ENCODE measurements around the gene EXD3. TPM values are rescaled to one million over a fixed set of nuclear protein-coding genes. Genes with fewer than 3 reads are reported as not detected.

Gene EXD3
- total and polyA plus RNA-seq, 2 of the 4 experiments (the other 2 are of a cell fraction) = 1.1 to 7.4 TPM

- no peak overlapping the region for H3K4me3 ChIP-seq (ENCODE audit: insufficient read depth, low read depth, low read length)
- H3K27me3 ChIP-seq (ENCODE audit: control insufficient read depth, insufficient read depth, low read length) = no peaks in the 10 kb centered on the region; the same call in 1 of the 2 replicates
- no peak overlapping the region for H4K8ac ChIP-seq (ENCODE audit: low read depth in 2 of 2, low read length in 2 of 2)
- no peak overlapping the region for H3K14ac ChIP-seq (replicated peaks; ENCODE audit: low read depth, low read length)
- no peak overlapping the region for H2AK9ac ChIP-seq (replicated peaks; ENCODE audit: low read depth, low read length, poor library complexity)
- no peaks in the 10 kb centered on the region for H3K9me3 ChIP-seq (ENCODE audit: control insufficient read depth, insufficient read depth, low read length)
- H2BK120ac ChIP-seq (ENCODE audit: low read depth, low read length) = no peak overlapping the region
- no peaks in the 10 kb centered on the region for H3K36me3 ChIP-seq (ENCODE audit: control insufficient read depth, insufficient read depth, low read length)
- no peak overlapping the region for H3K4me2 ChIP-seq (ENCODE audit: low read depth, low read length)
- no peak overlapping the region for H4K91ac ChIP-seq (ENCODE audit: insufficient read depth, low read depth, low read length)
- no peak overlapping the region for H2BK5ac ChIP-seq (ENCODE audit: low read depth, low read length, poor library complexity, severe bottlenecking)
- no peak overlapping the region for H3K9ac ChIP-seq (ENCODE audit: low read depth, low read length)
- CTCF ChIA-PET = no interaction called here
- H3K18ac ChIP-seq (ENCODE audit: low read depth, low read length) = no peak overlapping the region
- H2AK5ac ChIP-seq (ENCODE audit: low read depth, low read length) = no peak overlapping the region
- no peak overlapping the region for H2AFZ ChIP-seq (replicated peaks; ENCODE audit: low read length, poor library complexity)
- H2BK20ac ChIP-seq (ENCODE audit: low read depth, low read length) = no peak overlapping the region
- H3K4ac ChIP-seq (ENCODE audit: low read depth, low read length) = no peak overlapping the region
- intact Hi-C loops (cut with micrococcal nuclease) = no loop called here
- BruUV-seq (replicated peaks) = no TSS peak
- TF ChIP-seq POLR2A (IDR thresholded peaks at IDR 0.05; ENCODE audit: low read depth, low read length) (no peak), ELK1 (IDR thresholded peaks at IDR 0.05; ENCODE audit: borderline replicate concordance, low read depth, low read length) (no peak), MXI1 (IDR thresholded peaks at IDR 0.05; ENCODE audit: borderline replicate concordance, low read depth, low read length) (no peak), MAFK (IDR thresholded peaks at IDR 0.05; ENCODE audit: low read depth, low read length) (no peak), RAD21 (IDR thresholded peaks at IDR 0.05; ENCODE audit: low read length) (no peak), SMC3 (IDR thresholded peaks at IDR 0.05; ENCODE audit: low read depth, low read length) (no peak), USF2 (IDR thresholded peaks at IDR 0.05; ENCODE audit: low read depth, low read length) (no peak), FOS (IDR thresholded peaks at IDR 0.05; ENCODE audit: low read depth, low read length) (no peak), CTCF (conservative IDR thresholded peaks at IDR 0.05; ENCODE audit: low read depth, low read length) (no peak)
- H3K4me1 ChIP-seq (ENCODE audit: control insufficient read depth, insufficient read depth, low read length) = 0 out of 2 replicates have a peak, but pooled peaks cover 2% of the 10 kb centered on the region
- DNase-seq (no peak), ATAC-seq (ENCODE audit: low read depth) (no peak)
- no peak overlapping the region for H2BK15ac ChIP-seq (ENCODE audit: low read depth, low read length)
- POLR2A ChIA-PET (ENCODE audit: unreplicated experiment) = no interaction called here
- no peak overlapping the region for H4K5ac ChIP-seq (ENCODE audit: low read depth, low read length)
- no peak overlapping the region for H3K56ac ChIP-seq (ENCODE audit: extremely low read depth, insufficient read depth, low read length)
- 92% methylated on average over 13 of the region's 18 CpGs; no CpG with 5 or more reads in 1 of the 2 experiments for WGBS, 2 experiments (ENCODE audit: extremely low coverage in 2 of 2, insufficient read length in 1 of 2)
- dilution Hi-C loops (cut with HindIII; ENCODE audit: low sequenced_read_pairs, unreplicated experiment) = no loop called here
- no peak overlapping the region for H3K23ac ChIP-seq (ENCODE audit: low read depth, low read length)
- in situ Hi-C loops (cut with MboI; ENCODE audit: low sequenced_read_pairs) = no loop called here
- H3K79me1 ChIP-seq (ENCODE audit: low read depth in 1 of 2, low read length in 2 of 2) = no peaks in the 10 kb centered on the region
- no peaks in the 10 kb centered on the region for H4K20me1 ChIP-seq (ENCODE audit: insufficient read depth, low read length)
- no peak overlapping the region for H3K27ac ChIP-seq (ENCODE audit: insufficient read depth, low read length)
- H3K9me1 ChIP-seq (ENCODE audit: insufficient read depth, low read length) = no peaks in the 10 kb centered on the region
Observed at GRCh38 chr9:137318602-137319001, 104.4 kb downstream of the EXD3 start.

Measured in IMR-90 (cell line).